ENCODE results near the gene CFAP410.

GRCh38 chr21:44329971-44330681 lies 9.1 kb downstream of the CFAP410 start:
- no peak for TF ChIP-seq CTCF (IDR thresholded peaks at IDR 0.05; ENCODE audit: low read depth, low read length)
- TF ChIP-seq POLR2A (IDR thresholded peaks at IDR 0.05; ENCODE audit: extremely low read depth, insufficient read length) = no peak
- TF ChIP-seq MAX (IDR thresholded peaks at IDR 0.05; ENCODE audit: low read depth, low read length) = no peak
- no peak for TF ChIP-seq MYC (IDR thresholded peaks at IDR 0.05; ENCODE audit: low read depth, low read length)
